IMR-90 (cell line): ENCODE measurements around the gene CKB. TPM values are rescaled to one million over a fixed set of nuclear protein-coding genes. Genes with fewer than 3 reads are reported as not detected.

Source experiments
- ATAC-seq: fragments of 200-7000 bp; cut with Tn5 transposase; 2 replicates; pipeline ENCODE4 v1.9.1; 2020; ENCODE audit warnings: low read depth, mild to moderate bottlenecking, moderate library complexity
- BruUV-seq: library from RNA; stranded (reverse); fragments of 400-500 nt; replicated peaks from 2 replicates; lab custom pipeline; 2021; lab: Mats Ljungman, UMichigan
- CTCF ChIA-PET: fragments of 300-600 bp; formaldehyde crosslinking; extraction: SDS; loops from one replicate; lab custom pipeline; 2021; ENCODE audit warnings: antibody characterized with exemption; lab: Yijun Ruan, JAX
- POLR2A ChIA-PET: fragments of 300-600 bp; sonication (Branson Sonifier 250); formaldehyde crosslinking; loops from one replicate; lab custom pipeline; 2022; ENCODE audit warnings: antibody characterized with exemption; ENCODE audit not compliant: unreplicated experiment; lab: Charles Lee
- DNase-seq: peaks from one replicate; pipeline ENCODE4 v3.0.0; 2013
- H2AFZ ChIP-seq: replicated peaks from 2 replicates; pipeline ENCODE3; 2013; ENCODE audit warnings: low read length, mild to moderate bottlenecking; ENCODE audit not compliant: poor library complexity
- H2AK5ac ChIP-seq: 2 replicates; pipeline ENCODE4 v1.6.1; 2013; ENCODE audit warnings: low read depth, low read length, inconsistent platforms
- H2AK9ac ChIP-seq: replicated peaks from 2 replicates; pipeline ENCODE3; 2013; ENCODE audit warnings: mild to moderate bottlenecking, low read depth, low read length, moderate library complexity; ENCODE audit not compliant: poor library complexity
- H2BK120ac ChIP-seq: 2 replicates; pipeline ENCODE4 v1.6.1; 2013; ENCODE audit warnings: low read depth, low read length, inconsistent platforms
- H2BK15ac ChIP-seq: 3 replicates; pipeline ENCODE4 v1.6.1; 2013; ENCODE audit warnings: low read depth, low read length, inconsistent platforms
- H2BK20ac ChIP-seq: 2 replicates; pipeline ENCODE4 v1.6.1; 2013; ENCODE audit warnings: low read depth, mild to moderate bottlenecking, inconsistent platforms, low read length, moderate library complexity
- H2BK5ac ChIP-seq: 2 replicates; pipeline ENCODE4 v1.6.1; 2013; ENCODE audit warnings: mild to moderate bottlenecking, low read depth, low read length, inconsistent platforms; ENCODE audit not compliant: poor library complexity, severe bottlenecking
- H3K14ac ChIP-seq: replicated peaks from 2 replicates; pipeline ENCODE4 v1.6.1; 2013; ENCODE audit warnings: low read depth, low read length, inconsistent platforms
- H3K18ac ChIP-seq: 2 replicates; pipeline ENCODE4 v1.6.1; 2013; ENCODE audit warnings: low read depth, low read length, control low read depth
- H3K23ac ChIP-seq: 2 replicates; pipeline ENCODE4 v1.6.1; 2013; ENCODE audit warnings: low read depth, low read length, inconsistent platforms
- H3K27ac ChIP-seq: 2 replicates; pipeline ENCODE4 v1.5.1; 2013; ENCODE audit warnings: mild to moderate bottlenecking, control low read depth, low read length; ENCODE audit not compliant: insufficient read depth
- H3K27me3 ChIP-seq: 2 replicates; pipeline ENCODE4 v1.6.1; 2013; ENCODE audit warnings: low read length; ENCODE audit not compliant: control insufficient read depth, insufficient read depth
- H3K36me3 ChIP-seq: 2 replicates; pipeline ENCODE4 v1.6.1; 2013; ENCODE audit warnings: low read length, mixed read lengths; ENCODE audit not compliant: control insufficient read depth, insufficient read depth
- H3K4ac ChIP-seq: 2 replicates; pipeline ENCODE4 v1.6.1; 2013; ENCODE audit warnings: low read depth, low read length, inconsistent platforms
- H3K4me1 ChIP-seq: 2 replicates; pipeline ENCODE4 v1.6.1; 2013; ENCODE audit warnings: low read length, mixed read lengths; ENCODE audit not compliant: control insufficient read depth, insufficient read depth
- H3K4me2 ChIP-seq: 2 replicates; pipeline ENCODE4 v1.6.1; 2013; ENCODE audit warnings: low read depth, mild to moderate bottlenecking, control low read depth, low read length, moderate library complexity
- H3K4me3 ChIP-seq: 2 replicates; pipeline ENCODE4 v1.5.1; 2013; ENCODE audit warnings: low read depth, mild to moderate bottlenecking, control low read depth, low read length, moderate library complexity; ENCODE audit not compliant: insufficient read depth
- H3K56ac ChIP-seq: 2 replicates; pipeline ENCODE4 v1.6.1; 2013; ENCODE audit warnings: low read length, inconsistent platforms; ENCODE audit not compliant: insufficient read depth; ENCODE audit errors: extremely low read depth
- H3K79me1 ChIP-seq, 2 experiments: 2 replicates each; pipeline ENCODE4 v1.6.1; 2013; ENCODE audit warnings: low read length in 2 of 2, inconsistent platforms in 1 of 2, low read depth in 1 of 2
- H3K9ac ChIP-seq: 2 replicates; pipeline ENCODE4 v1.6.1; 2013; ENCODE audit warnings: low read depth, low read length, control low read depth
- H3K9me1 ChIP-seq: 2 replicates; pipeline ENCODE4 v1.6.1; 2013; ENCODE audit warnings: low read length, inconsistent platforms; ENCODE audit not compliant: insufficient read depth
- H3K9me3 ChIP-seq: 2 replicates; pipeline ENCODE4 v1.6.1; 2013; ENCODE audit warnings: low read length; ENCODE audit not compliant: control insufficient read depth, insufficient read depth
- H4K20me1 ChIP-seq: 2 replicates; pipeline ENCODE4 v1.6.1; 2013; ENCODE audit warnings: low read length, inconsistent platforms; ENCODE audit not compliant: insufficient read depth
- H4K5ac ChIP-seq: 2 replicates; pipeline ENCODE4 v1.6.1; 2013; ENCODE audit warnings: mild to moderate bottlenecking, low read depth, low read length, control low read depth
- H4K8ac ChIP-seq, 2 experiments: 2 replicates each; pipeline ENCODE4 v1.6.1; 2013; ENCODE audit warnings: low read depth in 2 of 2, low read length in 2 of 2, control low read depth in 1 of 2, inconsistent platforms in 1 of 2
- H4K91ac ChIP-seq: 2 replicates; pipeline ENCODE4 v1.6.1; 2013; ENCODE audit warnings: low read depth, low read length, inconsistent platforms; ENCODE audit not compliant: insufficient read depth
- BHLHE40 ChIP-seq: fragments of 150-350 bp; IDR thresholded peaks from 2 replicates; pipeline ENCODE4 v1.6.1; 2016; ENCODE audit warnings: mild to moderate bottlenecking, low read depth, low read length
- CEBPB ChIP-seq: IDR thresholded peaks from 2 replicates; pipeline ENCODE4 v1.6.1; 2012; ENCODE audit warnings: low read depth, low read length, improper control_type of control experiment
- CHD1 ChIP-seq: IDR thresholded peaks from 2 replicates; pipeline ENCODE4 v1.6.1; 2012; ENCODE audit warnings: low read depth, low read length, improper control_type of control experiment
- CTCF ChIP-seq: conservative IDR thresholded peaks from 2 replicates; pipeline ENCODE4 v1.5.1; 2012; ENCODE audit warnings: mild to moderate bottlenecking, low read depth, low read length, improper control_type of control experiment
- ELK1 ChIP-seq: fragments of 150-350 bp; IDR thresholded peaks from 2 replicates; pipeline ENCODE4 v1.6.1; 2016; ENCODE audit warnings: low read depth, mild to moderate bottlenecking, low read length, moderate library complexity, borderline replicate concordance
- FOS ChIP-seq: fragments of 150-350 bp; IDR thresholded peaks from 2 replicates; pipeline ENCODE4 v1.6.1; 2016; ENCODE audit warnings: low read depth, low read length
- MAFK ChIP-seq: IDR thresholded peaks from 2 replicates; pipeline ENCODE4 v1.6.1; 2012; ENCODE audit warnings: low read depth, low read length, improper control_type of control experiment
- MAZ ChIP-seq: IDR thresholded peaks from 2 replicates; pipeline ENCODE4 v1.6.1; 2012; ENCODE audit warnings: low read depth, mild to moderate bottlenecking, low read length, improper control_type of control experiment, moderate library complexity, borderline replicate concordance
- MXI1 ChIP-seq: IDR thresholded peaks from 2 replicates; pipeline ENCODE4 v1.6.1; 2012; ENCODE audit warnings: low read depth, mild to moderate bottlenecking, low read length, moderate library complexity, borderline replicate concordance
- NFE2L2 ChIP-seq: fragments of 150-350 bp; IDR thresholded peaks from 2 replicates; pipeline ENCODE4 v1.6.1; 2016; ENCODE audit warnings: low read depth, mild to moderate bottlenecking, low read length
- POLR2A ChIP-seq: IDR thresholded peaks from 2 replicates; pipeline ENCODE4 v1.6.1; 2012; ENCODE audit warnings: mild to moderate bottlenecking, low read depth, low read length
- RAD21 ChIP-seq: IDR thresholded peaks from 2 replicates; pipeline ENCODE4 v1.6.1; 2012; ENCODE audit warnings: low read length, improper control_type of control experiment
- RCOR1 ChIP-seq: IDR thresholded peaks from 2 replicates; pipeline ENCODE4 v1.6.1; 2012; ENCODE audit warnings: mild to moderate bottlenecking, low read length, improper control_type of control experiment; ENCODE audit not compliant: insufficient replicate concordance
- RFX5 ChIP-seq: IDR thresholded peaks from 2 replicates; pipeline ENCODE4 v1.8.0; 2012; ENCODE audit warnings: low read depth, mild to moderate bottlenecking, low read length, moderate library complexity
- SMC3 ChIP-seq: fragments of 150-350 bp; IDR thresholded peaks from 2 replicates; pipeline ENCODE4 v1.6.1; 2016; ENCODE audit warnings: low read depth, mild to moderate bottlenecking, antibody characterized with exemption, low read length, moderate library complexity
- USF2 ChIP-seq: fragments of 150-350 bp; IDR thresholded peaks from 2 replicates; pipeline ENCODE4 v1.6.1; 2017; ENCODE audit warnings: mild to moderate bottlenecking, antibody characterized with exemption, low read length, low read depth
- WGBS, 2 experiments: methylation state at CpG; one replicate each; pipeline versions ENCODE4 v1.1.5 to v1.1.7; 2013; ENCODE audit warnings: missing lambda C conversion rate in 2 of 2; ENCODE audit not compliant: insufficient read length in 1 of 2; ENCODE audit errors: extremely low coverage in 2 of 2; 5-methylcytosine and 5-hydroxymethylcytosine counted together
- dilution Hi-C: fragments of 300-500 bp; cut with HindIII; formaldehyde crosslinking; loops from one replicate; pipeline ENCODE4 v1.14.3; 2018; ENCODE audit warnings: low sequenced_read_pairs; ENCODE audit not compliant: unreplicated experiment
- in situ Hi-C: fragments of 300-500 bp; cut with MboI; formaldehyde crosslinking; loops from 3 replicates; pipeline ENCODE4 v1.14.3; 2019; ENCODE audit warnings: low sequenced_read_pairs, inconsistent platforms, mixed read lengths
- intact Hi-C: fragments of 100-400 bp; cut with micrococcal nuclease; formaldehyde crosslinking; loops from 2 replicates; pipeline ENCODE4 v1.10.0; 2022
- polyA plus RNA-seq, 3 experiments: library from polyadenylated mRNA; depleted of rRNA; stranded (reverse); fragments of >200 nt; gene quantifications; 2 replicates each; pipeline ENCODE4 v1.2.3, GENCODE V29; 2012; ENCODE audit warnings: low replicate concordance in 1 of 3
- total RNA-seq: library from RNA; depleted of rRNA; stranded (reverse); fragments of >200 nt; gene quantifications from 2 replicates; pipeline ENCODE4 v1.2.3, GENCODE V29; 2012

The CKB gene
- total and polyA plus RNA-seq, 2 of the 4 experiments (the other 2 are of a cell fraction) = 17.7 to 82.6 TPM

- no TSS peak for BruUV-seq
- no peak overlapping the region for H2BK120ac ChIP-seq
- TF ChIP-seq POLR2A (no peak), RCOR1 (no peak), MAFK (no peak), CEBPB (no peak), BHLHE40 (no peak), MXI1 (no peak), USF2 (no peak), MAZ (no peak; the same call in 1 of the 2 replicates), SMC3 (no peak), RFX5 (no peak), FOS (no peak), CTCF (no peak), RAD21 (no peak), NFE2L2 (no peak), ELK1 (no peak), CHD1 (no peak)
- peak overlapping the region; percentile 99 for H3K4me2 ChIP-seq
- no peak overlapping the region; the same call in 1 of the 2 replicates for H4K5ac ChIP-seq
- in situ Hi-C loops (no loop called here), intact Hi-C loops (no loop called here), dilution Hi-C loops (no loop called here)
- H4K20me1 ChIP-seq = peaks cover 11% of the 10 kb centered on the region
- no peaks in the 10 kb centered on the region for H3K9me1 ChIP-seq
- no peak overlapping the region for H3K23ac ChIP-seq
- CTCF ChIA-PET = no interaction called here
- WGBS, 2 experiments = 0% methylated on average over 11 of the region's 77 CpGs; no CpG with 5 or more reads in 1 of the 2 experiments
- no peak overlapping the region for H2BK5ac ChIP-seq
- peak; percentile 1 for ATAC-seq
- no peak for DNase-seq
- POLR2A ChIA-PET = no interaction called here
- no peaks in the 10 kb centered on the region for H3K9me3 ChIP-seq
- H3K9ac ChIP-seq = no peak overlapping the region
- H3K14ac ChIP-seq = no peak overlapping the region
- H3K27me3 ChIP-seq = peaks cover 15% of the 10 kb centered on the region
- H4K8ac ChIP-seq = no peak overlapping the region; a peak in 1 of 4 replicates
- H3K79me1 ChIP-seq = peaks cover 0 to 5% of the 10 kb centered on the region in 2 experiments; a peak in 1 of 4 replicates
- no peak overlapping the region for H2AK9ac ChIP-seq
- peak overlapping the region; percentile 59 for H3K4me3 ChIP-seq
- no peak overlapping the region for H3K56ac ChIP-seq
- no peak overlapping the region for H3K27ac ChIP-seq
- H2AK5ac ChIP-seq = no peak overlapping the region
- peak overlapping the region; percentile 89 for H2AFZ ChIP-seq
- no peak overlapping the region for H3K18ac ChIP-seq
- no peak overlapping the region for H2BK20ac ChIP-seq
- H3K4me1 ChIP-seq = peaks cover 18% of the 10 kb centered on the region
- H4K91ac ChIP-seq = no peak overlapping the region
- peak overlapping the region; percentile 75; the same call in 1 of the 2 replicates for H3K4ac ChIP-seq
- no peak overlapping the region for H2BK15ac ChIP-seq
- H3K36me3 ChIP-seq = no peaks in the 10 kb centered on the region
These were observed 1.1 kb downstream of the CKB start for GRCh38 chr14:103521438-103521950.
